T-helper 2 cell (primary cell): Measurements from ENCODE around the gene UBAC2.
"Not testable (repeated sequence)": the region's sequence is repeated elsewhere in the genome, so short reads cannot be mapped to it uniquely, and the experiment has no call there.

Source experiments
- DNase-seq, 5 experiments: peaks; one replicate each; pipeline versions ENCODE4 v3.0.0 to v3.0.0-alpha.2; 2012 to 2022

The UBAC2 gene

DNA sequence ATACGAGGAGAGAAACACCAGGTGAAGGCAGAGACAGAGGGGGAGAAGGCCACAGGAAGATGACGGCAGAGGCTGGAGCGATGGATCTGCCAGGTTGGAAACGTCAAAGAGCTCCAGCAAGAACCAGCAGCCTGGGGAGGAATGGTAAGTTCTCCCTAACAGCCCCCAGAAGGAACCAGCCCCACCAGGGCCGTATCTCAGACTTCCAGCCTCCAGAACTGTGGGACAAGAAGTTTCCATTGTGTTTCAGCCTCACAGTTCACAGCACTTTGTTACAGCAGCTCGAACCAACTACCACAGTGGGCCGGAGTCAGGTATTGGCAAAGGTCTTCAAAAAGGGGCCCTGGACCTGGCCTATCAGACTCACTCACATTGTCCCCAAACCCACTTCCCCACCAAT is 195.8 kb downstream of the UBAC2 start:
- no peak for DNase-seq

DNA sequence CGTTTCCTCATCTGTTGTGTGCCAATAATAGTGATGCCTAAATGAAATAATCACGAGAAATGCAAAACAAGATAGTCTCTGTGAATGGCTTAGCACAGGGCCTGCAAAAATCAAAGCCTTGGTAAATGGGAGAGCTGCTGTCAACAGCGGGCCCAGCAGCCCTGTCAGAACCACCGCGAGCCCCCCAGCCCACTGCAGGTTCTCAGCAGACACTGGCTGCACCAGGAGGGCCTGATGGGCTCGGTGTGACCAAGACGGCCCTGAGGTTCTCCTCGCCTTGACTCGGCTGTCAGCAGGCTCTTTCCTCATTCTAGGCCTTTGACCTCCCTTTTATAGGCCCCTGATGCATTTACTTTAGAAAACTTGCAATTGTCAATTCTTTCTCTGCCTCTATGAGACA is 197.4 kb downstream of the UBAC2 start:
- no peak for DNase-seq

DNA sequence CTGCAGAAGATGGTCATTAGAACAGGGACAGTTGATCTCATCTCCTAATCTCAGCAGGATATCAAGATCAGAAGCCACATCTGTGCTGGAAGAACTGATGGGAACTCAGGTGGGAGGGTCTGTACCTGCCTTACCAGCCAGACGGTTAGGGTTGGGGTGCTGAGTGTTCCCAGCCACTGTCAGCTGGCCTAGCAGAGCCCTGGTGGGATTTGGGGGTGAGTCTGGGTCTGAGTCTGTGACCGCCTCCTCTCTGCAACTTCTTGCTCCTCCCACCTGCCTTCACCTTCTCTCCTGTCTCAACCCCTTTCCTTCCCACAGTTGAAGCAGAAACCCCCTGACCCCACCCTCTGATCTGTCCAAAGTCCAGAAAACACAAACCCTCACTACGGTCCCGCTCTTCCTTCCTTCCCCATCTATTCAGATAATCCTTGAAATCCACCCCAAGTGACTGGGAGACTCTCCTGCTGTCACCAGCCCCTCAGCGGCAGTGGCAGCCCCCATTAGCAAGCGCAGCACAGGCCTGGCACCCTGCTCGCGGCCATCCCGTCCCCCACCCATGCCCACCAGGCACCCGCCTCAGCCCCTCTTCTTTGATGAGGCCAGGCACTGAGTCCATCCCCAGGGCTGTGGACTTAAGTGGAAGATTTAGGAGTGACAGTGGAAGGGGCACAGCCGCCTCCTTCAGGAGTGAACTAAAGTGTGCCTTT is 198.4 kb downstream of the UBAC2 start:
- no peak for DNase-seq

DNA sequence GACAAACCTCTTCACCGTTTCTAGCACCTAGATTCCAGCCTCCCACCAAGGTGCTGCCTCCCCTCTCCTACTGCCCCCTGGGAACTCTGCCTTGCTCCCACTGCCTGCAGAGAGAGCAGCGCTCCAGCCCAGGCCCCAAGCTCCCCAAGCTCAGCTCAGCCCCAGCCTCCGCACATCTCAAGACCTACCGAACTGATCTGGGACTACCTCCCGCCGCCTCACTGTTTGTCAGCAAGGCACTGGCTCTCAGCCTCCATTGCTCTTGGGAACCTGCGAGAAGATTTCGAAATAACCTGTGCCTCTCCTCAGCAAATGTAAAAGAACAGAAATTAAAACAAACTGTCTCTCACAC is 198.9 kb downstream of the UBAC2 start:
- DNase-seq: no peak

DNA sequence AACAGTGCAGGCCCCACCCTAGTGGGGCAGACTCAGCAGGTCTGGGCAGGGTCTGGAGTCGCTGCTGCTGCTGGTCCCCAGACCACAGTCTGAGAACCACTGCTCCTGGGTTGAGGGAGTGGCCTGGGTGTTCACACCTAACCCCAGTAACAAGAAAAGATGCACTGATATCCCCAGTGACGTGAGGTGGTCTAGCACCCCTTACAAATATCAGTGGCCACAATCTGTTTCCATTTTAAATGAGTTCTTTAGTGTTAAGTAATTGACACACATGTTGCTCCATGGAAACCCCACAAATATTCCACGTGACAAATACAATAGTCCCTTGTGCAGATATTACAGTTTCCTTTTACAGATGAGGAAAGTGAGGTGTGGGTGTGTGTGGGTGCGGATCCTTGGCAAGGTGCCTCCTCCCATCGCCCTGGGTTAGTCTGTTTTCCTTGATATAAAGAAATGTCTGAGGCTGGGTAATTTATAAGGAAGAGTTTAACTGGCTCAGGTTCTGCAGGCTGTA is 202.9 kb downstream of the UBAC2 start:
- peak in 2 of 5 experiments; percentile 67 to 77 for DNase-seq

DNA sequence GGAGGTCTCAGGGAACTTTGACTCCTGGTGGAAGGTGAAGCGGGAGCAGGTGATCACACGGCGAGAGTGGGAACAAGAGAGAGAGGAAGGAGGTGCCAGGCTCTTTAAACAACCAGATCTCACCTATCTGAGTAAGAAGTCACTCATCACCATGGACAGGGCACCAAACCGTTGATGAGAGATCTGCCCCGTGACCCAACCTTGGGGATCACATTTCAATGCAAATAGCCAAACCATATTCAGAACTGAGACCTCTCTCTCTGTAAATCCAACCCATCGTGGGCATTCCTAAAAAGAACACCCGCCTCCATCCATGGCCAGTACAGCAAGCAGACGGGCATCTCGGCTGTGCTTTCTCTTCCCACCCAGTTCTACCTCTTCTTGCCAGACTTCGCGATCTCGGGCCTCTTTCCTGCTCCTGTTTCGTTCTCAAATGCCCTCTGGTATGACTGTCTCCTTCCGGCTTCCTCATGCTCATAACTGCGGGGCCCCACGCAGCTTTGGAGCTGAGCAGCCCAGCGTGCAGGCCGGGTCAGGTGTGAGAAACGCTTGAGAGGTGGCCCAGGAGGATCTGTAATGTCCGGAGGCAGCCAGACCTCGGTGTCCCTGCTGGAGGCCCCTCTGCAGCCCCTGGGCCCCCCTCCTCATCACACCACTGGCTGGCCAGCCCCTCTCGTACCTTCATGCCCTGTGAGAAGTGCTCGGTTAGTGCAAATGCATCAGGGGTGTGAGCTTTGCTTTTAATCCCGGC is 203.5 kb downstream of the UBAC2 start:
- DNase-seq: peak in 1 of 5 experiments; percentile 52

DNA sequence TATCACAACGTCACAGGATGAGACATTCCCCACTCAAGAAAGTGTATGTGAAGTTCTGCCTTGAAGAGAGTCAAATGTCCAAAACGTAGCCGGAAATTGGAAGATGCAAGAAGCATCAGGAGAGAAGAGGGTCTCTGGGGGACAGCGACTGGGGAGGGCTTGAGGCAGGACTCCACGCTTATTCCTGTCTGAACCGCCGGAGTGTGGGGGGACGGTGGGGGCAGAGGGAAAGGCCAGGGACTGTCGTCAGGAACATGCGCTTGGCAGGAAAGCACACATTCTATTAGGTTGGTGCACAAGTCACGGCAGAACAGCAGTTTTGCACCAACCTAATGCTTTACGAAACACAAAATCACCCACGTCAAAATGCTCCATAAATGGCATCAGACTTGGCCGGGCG is 205.3 kb downstream of the UBAC2 start:
- DNase-seq: no peak

DNA sequence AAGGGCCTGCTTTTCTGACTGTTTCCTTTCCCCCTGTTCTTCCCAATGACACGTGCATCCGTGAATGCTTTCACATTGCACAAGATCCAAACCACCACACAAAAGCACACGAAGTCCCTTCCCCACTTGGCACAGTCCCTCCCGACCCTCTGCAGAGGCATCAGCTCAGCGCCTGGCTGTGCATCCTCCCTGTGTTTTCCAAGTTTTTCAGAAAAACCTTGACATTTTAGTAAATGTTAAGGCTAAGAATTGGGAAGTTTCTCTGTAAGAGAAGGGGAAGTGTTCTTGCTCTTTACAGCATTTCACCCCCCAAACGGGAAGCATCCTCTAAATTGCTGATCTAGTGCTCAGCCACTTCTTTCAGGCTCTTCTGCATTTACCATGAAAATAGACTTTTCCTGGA is 206.1 kb downstream of the UBAC2 start:
- no peak for DNase-seq

DNA sequence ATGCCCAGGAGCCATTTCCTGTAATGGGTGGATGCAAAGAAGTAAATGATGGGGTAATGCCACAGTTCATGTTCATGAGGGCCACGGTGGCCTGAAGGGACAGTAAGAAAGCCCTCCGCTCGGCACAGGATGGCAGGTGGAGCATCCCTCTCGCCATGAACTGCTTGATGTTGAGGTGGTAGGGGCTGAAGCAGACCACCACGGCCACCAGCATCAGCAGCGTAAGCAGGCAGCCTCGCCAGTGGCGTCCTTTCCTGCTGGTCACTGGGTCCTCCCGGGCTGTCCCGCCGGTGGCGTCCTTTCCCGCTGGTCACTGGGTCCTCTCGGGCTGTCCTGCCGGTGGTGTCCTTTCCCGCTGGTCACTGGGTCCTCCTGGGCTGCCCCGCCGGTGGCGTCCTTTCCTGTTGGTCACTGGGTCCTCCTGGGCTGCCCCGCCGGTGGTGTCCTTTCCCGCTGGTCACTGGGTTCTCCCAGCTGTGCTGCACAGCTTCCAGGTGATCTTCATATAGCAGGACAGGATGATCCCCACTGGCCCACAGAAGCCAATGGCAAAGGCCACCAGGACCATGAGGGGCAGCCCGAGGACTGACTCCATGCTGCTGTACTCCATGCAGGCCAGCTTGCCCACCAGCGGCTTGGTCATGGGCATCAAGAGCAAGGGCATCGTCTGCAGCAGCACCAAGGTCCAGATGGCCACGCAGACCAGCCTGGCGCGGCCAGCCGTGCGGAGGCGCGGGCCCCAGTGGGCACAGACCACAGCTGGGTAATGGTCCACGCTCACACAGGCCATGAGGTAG is 207.4 kb downstream of the UBAC2 start:
- no peak for DNase-seq

DNA sequence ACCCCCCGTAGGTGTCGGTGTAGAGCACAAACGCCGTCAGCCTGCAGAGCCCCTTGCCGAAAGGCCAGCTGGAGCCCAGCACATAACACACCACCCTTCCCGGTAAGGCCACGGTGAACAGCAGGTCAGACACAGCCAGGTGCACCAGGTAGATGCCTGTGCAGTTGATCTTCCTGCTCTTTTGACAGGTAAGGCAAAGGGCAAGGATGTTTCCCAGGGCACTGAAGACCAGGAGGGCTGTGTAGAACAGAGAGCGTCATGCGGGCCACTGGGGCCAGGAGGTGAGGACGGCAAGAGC is 208.0 kb downstream of the UBAC2 start:
- no peak for DNase-seq

DNA sequence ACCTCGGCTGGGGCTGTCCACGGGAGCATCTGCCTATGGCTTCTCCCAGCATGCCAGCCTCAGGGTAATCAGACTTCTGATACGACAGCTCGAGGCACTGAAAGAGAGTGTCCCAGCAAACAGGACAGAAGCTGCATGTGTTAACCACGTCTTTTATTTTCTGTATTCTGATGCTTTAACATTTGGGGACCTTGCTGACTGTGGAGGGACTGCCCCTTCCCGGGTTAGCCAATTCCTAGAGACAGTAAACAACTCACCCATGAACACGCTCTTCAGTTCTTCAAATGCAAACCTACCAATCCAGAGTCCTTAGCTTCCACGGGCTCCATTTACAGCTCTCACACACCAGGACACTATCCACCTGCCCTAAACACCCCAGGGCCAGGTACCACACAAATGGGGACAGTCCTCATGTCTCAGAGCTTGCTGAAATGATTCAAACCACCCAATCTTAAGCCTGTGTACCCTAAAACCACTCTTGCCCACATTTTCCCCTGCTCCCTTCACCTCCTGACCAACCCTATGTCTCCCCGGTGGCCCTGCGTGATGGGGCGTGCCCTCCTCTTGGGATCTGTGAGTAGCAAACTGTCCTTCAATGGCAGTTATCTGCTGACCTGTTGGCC is 208.9 kb downstream of the UBAC2 start:
- not testable (repeated sequence) for DNase-seq

DNA sequence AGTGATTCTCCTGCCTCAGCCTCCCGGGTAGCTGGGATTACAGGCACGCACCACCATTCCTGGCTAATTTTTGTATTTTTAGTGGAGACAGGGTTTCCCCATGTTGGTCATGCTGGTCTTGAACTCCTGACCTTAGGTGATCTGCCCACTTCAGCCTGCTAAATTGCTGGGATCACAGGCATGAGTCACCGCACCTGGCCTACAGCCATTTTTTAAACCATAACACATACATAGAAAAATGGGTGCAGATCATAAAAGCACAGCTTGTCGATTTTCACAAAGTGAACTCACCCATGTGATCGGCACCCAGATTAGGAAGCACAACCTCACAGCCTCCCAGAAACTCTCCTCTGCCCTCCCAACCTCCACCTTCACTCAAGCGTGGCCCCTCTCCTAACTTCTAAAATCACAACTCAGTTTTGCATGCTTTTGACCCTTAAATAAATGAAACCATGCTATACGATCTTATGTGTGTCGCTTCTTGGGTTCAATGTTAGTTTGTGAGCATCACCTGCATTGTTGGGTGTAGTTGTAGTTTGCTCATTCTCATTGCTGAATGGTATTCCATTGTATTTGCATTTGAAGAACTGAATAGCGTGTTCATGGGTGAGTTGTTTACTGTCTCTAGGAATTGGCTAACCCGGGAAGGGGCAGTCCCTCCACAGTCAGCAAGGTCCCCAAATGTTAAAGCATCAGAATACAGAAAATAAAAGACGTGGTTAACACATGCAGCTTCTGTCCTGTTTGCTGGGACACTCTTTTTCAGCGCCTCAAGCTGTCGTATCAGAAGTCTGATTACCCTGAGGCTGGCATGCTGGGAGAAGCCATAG is 210.2 kb downstream of the UBAC2 start:
- not testable (repeated sequence) for DNase-seq

DNA sequence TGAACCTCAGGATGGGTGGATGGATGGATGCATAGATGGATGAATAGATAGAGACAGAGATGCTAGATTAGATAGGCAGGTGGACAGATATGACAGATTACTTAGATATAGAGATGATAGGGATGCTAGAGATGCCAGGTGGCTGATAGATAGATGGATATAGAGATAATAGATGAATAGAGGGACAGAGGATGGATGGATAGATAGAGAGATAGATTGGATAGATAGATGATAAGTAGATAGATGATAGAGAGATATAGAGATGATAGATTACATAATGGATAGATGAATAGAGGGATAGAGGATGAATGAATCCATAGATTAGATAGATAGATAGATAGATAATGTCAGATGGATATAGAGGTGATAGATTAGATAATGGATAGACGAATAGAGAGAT is 212.2 kb downstream of the UBAC2 start:
- no peak for DNase-seq

DNA sequence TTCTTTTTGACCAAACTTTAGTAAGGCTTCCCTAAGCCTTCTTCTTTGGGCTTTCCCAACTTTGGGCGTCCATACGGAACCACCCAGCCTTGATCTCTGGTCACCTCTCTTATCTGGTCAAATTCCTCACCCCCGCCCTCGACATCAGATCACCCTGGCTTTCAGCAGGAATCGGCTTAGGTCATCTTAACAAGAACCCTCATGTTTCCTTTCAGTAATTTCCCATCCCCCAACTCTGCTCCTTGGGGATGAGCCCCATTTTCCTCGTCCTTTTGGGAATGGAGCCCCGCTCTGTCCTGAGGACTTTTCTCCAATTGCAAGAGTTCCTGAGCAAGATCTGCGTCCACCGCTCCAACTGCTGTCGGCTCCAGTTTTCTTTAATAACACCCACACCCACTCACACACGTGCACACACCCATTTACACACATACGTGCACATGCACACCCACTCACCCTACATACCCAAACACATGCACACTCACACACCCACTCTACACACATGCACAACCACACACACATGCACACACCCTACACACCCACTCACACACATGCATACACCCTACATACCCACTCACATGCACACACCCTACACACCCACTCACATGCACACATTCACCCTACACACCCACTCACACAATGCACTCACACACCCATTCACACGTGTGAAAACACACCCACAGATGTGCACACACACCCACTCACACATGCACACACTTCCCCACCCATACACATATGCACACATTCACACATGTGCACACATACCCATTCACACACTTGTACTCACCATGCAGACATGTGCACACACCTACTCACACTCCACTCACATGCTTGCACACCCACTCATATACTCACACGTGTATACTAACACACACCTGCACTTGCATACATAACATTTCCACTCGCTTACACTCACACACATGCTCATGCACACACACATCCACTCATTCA is 213.7 kb downstream of the UBAC2 start:
- no peak for DNase-seq

DNA sequence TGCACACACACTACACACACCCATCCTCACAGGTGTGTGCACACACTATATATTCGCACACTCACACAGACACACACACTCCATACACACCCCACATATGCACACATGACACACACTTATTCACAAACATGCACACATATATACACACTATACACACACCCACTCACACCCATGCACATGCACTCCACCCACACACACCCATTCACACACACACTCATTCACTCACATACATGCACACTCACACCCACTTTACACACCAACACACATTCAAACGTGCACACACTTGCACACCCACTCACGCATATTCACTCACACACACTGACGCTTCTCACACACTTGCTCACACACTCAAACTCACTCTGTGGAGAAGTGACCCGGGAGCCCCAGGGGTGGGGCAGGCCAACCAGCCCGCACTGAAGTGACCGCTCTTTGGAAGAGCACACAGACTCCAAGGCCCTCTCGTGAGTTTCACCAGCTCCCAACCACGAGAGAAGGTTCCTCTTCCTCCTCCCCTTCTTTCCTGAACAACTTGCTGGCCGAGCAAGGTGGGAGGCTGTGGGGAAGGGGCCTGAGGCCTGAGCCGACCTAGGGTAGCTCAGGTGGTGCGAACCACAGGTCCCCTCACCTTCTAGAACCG is 214.5 kb downstream of the UBAC2 start:
- no peak for DNase-seq

DNA sequence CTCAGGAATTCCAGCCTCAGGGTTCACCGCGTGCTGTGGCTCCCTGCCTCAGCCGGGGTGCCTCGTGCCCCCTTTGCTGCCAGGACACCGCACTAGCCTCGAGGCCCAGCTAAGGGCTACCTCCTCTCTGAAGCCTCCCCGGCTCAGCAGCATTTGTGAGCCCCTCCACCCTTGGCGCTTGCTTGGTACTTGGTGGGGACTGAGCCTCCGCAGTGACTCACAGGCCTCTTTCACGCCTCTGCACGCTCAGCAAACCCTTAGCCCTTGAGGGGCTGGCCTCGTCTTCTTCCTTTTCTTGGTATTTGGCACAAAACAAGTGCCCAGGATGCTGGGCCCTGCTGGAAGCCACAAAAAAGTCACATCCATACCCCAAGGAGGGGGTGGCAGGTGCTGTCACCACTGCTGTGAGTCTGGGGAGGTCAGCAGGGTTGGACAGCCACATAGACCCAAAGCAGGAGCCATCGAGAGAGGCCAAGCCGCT is 215.2 kb downstream of the UBAC2 start:
- DNase-seq: no peak

DNA sequence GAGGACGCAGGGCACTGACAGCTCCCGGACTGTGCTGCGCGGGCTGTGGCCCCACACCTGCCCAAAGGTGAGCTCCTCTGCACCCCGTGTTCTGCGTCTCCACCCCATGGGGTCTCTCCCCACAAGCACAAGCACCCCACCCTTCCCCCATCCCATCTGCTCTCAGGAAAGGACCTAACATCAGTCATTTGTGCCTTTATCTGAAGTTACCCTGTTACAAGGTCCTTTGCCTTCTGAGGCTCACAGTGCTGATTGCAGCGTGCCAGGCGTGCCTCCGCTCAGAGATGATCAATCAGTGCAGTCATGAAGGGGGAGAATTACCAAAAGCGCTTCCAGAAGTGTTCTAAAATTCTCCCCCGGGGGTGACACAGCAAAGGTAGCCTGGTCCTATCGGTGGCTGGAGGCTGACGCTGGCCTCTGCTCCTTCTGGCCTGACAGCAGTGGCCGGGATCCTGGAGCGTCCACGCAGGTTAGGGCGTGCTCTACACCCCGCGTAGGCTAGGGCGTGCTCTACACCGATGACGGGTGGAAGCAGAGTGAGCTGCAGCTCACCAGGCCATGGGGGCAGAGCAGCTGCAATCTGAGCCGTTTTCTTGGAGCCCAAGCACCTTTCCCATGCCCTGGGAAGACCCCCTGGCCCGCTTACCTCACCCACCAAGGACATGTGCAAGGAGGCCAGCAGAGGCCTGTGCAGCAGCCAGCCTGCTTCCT is 215.9 kb downstream of the UBAC2 start:
- no peak for DNase-seq

DNA sequence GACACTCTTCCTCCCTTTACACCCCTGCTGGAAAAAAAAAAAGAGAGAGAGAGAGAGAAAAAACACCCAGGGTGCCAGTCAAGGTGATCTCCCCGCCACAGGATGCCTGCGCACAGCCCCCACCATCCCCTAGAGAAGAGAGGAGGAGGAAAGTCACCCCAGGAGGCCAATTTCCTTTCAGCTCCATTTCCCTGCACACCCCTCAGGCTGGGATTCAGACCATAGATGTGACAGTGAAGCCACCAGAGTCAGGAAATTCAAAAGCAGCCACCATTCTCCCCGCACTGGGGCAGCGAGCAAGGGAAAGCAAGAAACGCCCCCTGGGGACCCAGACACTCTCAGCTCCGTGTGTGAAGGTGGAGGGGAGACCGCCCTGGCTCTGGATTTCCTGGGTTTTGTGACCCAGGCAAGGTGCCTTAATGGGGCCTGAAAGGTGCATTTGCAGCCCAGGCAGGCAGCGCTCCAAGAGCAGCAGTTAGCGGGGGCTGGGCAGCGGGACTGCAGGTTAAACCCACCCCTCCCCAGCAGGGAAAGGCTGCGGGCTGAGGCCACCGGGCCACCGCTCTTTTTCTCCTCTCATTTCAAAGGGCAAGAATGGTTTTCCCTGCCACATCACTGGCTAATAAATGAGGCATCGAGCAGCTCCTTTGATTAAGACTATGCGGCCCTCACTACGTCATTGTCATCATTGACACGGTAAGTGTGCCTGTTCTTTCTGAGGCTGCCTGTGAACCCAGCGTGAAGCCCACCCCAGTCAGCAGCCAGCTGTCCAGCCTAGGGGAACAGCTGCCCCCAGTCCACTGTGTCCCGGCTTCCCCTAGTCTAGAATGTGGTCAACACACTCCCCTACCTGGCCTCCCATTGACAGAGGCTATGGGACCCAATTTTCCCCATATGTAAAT is 216.8 kb downstream of the UBAC2 start:
- DNase-seq: no peak
